Activated CD4-positive, alpha-beta T cell treated with anti-CD3 and anti-CD28 coated beads for 24 hours (primary cell): Measurements from ENCODE around the gene CX3CL1.
"Not testable (repeated sequence)": the region's sequence is repeated elsewhere in the genome, so short reads cannot be mapped to it uniquely, and the experiment has no call there.

ENCODE experiments used
- DNase-seq, 2 donors: peaks; one replicate each; pipeline ENCODE4 v3.0.0-alpha.2; 2020; ENCODE audit warnings: low read depth in 2 of 2

The CX3CL1 gene

DNA sequence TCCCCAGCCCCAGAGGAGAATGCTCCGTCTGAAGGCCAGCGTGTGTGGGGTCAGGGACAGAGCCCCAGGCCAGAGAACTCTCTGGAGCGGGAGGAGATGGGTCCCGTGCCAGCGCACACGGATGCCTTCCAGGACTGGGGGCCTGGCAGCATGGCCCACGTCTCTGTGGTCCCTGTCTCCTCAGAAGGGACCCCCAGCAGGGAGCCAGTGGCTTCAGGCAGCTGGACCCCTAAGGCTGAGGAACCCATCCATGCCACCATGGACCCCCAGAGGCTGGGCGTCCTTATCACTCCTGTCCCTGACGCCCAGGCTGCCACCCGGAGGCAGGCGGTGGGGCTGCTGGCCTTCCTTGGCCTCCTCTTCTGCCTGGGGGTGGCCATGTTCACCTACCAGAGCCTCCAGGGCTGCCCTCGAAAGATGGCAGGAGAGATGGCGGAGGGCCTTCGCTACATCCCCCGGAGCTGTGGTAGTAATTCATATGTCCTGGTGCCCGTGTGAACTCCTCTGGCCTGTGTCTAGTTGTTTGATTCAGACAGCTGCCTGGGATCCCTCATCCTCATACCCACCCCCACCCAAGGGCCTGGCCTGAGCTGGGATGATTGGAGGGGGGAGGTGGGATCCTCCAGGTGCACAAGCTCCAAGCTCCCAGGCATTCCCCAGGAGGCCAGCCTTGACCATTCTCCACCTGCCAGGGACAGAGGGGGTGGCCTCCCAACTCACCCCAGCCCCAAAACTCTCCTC is 10.4 kb downstream of the CX3CL1 start:
- no peak for DNase-seq

DNA sequence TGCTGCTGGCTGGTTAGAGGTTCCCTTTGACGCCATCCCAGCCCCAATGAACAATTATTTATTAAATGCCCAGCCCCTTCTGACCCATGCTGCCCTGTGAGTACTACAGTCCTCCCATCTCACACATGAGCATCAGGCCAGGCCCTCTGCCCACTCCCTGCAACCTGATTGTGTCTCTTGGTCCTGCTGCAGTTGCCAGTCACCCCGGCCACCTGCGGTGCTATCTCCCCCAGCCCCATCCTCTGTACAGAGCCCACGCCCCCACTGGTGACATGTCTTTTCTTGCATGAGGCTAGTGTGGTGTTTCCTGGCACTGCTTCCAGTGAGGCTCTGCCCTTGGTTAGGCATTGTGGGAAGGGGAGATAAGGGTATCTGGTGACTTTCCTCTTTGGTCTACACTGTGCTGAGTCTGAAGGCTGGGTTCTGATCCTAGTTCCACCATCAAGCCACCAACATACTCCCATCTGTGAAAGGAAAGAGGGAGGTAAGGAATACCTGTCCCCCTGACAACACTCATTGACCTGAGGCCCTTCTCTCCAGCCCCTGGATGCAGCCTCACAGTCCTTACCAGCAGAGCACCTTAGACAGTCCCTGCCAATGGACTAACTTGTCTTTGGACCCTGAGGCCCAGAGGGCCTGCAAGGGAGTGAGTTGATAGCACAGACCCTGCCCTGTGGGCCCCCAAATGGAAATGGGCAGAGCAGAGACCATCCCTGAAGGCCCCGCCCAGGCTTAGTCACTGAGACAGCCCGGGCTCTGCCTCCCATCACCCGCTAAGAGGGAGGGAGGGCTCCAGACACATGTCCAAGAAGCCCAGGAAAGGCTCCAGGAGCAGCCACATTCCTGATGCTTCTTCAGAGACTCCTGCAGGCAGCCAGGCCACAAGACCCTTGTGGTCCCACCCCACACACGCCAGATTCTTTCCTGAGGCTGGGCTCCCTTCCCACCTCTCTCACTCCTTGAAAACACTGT is 11.3 kb downstream of the CX3CL1 start:
- no peak for DNase-seq

DNA sequence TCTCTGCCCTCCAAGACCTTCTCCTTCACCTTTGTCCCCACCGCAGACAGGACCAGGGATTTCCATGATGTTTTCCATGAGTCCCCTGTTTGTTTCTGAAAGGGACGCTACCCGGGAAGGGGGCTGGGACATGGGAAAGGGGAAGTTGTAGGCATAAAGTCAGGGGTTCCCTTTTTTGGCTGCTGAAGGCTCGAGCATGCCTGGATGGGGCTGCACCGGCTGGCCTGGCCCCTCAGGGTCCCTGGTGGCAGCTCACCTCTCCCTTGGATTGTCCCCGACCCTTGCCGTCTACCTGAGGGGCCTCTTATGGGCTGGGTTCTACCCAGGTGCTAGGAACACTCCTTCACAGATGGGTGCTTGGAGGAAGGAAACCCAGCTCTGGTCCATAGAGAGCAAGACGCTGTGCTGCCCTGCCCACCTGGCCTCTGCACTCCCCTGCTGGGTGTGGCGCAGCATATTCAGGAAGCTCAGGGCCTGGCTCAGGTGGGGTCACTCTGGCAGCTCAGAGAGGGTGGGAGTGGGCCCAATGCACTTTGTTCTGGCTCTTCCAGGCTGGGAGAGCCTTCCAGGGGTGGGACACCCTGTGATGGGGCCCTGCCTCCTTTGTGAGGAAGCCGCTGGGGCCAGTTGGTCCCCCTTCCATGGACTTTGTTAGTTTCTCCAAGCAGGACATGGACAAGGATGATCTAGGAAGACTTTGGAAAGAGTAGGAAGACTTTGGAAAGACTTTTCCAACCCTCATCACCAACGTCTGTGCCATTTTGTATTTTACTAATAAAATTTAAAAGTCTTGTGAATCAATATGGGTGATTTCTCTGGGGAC is 12.2 kb downstream of the CX3CL1 start:
- DNase-seq, result no peak

DNA sequence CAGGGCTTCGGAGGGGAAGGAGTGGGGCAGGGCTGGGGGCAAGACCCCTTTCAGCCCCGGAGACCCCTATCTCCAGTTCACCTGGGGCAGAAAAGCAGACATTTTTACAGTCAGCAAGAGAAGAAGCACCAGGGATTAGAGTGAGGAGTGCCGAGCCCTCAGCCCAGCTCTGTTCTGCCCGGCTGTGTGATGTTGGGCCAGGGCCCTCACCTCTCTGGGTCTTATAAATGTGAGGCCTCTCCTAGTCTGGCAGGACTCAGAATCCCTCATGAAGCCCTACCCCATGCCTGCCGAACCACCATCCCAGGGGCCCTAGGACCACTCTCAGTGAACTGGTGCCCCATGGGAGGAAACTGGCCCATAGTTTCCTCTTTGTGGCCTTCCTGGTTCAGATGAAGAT is 12.8 kb downstream of the CX3CL1 start:
- no peak for DNase-seq

DNA sequence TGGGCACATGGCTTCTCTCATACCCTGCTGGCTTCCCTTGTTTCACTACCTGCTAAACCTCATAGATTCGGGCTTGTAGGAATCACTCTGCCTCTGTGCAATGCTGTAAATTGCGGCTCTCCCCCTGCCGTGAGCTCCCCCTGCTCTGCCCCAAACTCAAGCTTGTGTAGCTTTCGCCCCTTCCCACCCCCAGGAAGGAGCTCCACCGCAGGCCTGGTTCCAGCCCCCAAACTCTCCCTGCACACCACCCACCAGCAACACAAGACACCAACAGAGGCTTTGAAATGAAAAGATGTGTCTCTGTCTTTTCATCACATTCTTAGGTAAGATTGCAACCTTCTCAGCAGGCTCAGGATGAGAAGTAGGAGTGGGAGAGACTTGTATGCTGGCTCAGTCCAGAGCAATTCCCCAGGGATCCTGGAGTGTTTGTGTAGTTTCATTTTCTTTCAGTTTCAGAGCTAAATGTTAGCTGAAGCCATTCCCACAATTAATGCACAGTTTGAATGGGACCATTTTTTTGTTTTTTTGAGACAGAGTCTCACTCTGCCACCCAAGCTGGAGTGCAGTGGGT is 14.2 kb downstream of the CX3CL1 start:
- no peak for DNase-seq

DNA sequence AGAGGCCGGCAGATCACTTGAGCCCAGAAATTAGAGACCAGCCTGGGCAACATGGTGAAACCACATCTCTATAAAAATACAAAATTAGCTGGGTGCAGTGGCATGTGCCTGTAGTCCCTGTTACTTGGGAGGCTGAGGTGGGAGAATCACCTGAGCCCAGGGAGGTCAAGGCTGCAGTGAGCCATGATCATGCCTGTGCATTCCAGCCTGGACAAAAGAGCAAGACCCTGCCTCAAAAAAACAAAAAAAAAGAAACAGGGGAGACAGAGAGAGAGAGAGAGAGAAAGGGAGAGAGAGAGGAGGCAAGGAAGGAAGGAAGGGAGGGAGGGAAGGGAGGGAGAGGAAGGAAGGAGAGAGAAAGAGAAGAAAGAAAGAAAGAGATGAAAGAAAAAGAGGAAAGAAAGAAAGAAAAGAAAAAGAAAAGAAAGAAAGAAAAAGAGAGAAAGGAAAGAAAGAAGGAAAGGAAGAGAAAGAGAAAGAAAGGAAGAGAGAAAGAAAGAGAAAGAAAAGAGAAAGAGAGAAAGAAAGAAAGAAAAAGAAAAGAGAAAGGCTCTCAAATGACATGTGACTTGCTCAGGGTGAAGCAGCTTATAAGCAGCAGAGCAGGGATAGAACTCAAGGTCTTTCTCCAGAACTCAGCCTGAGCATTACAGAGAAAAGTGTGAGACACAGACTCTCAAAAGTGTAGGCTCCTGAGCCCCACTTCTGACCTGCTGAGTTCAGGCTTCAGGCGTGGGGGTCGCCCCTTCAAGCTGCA is 15.5 kb downstream of the CX3CL1 start:
- no peak for DNase-seq

DNA sequence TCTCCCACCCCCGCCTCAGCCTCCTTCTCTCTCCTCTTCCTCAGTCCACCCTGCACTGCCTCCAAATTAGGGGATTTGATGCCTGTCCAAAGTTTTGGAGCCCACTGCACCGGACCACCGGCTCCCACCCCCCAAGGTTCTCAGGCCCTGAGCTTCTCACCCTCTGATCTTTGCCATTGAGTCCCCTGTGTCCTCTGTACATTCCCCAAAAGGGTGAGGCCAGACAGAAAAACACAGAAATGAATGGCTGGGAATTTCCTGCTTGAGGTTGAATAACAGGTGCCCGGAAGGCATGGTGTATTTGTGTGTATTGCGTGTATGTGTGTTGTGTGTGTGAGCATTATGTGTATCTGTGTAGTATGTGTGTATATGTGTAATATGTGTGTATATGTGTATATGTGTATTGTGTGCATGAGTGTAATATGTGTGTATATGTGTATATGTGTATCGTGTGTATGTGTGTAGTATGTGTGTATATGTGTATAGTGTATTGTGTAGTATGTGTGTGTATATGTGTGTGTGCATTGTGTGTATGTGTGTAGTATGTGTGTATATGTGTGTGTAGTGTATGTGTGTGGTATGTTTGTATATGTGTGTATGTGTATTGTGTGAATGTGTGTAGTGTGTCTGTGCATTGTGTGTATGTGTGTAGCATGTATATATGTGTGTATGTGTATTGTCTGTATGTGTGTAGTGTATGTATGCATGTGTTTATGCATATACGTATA is 16.2 kb downstream of the CX3CL1 start:
- no peak for DNase-seq

DNA sequence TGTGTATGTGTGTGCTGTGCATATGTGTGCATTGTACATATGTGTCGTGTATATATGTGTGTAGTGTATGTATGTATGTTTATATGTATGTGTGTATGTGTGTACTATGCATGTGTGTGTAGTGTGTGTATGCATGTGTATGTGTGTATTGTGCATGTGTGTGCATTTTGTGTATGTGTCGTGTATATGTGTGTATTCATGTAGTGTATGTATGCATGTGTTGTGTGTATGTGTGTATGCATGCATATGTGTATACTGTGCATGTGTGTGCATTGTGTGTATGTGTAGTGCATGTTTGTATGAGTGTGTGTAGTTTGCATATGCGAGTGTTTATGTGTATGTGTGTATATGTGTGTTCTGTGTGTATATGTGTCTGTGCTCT is 16.8 kb downstream of the CX3CL1 start:
- no peak for DNase-seq

DNA sequence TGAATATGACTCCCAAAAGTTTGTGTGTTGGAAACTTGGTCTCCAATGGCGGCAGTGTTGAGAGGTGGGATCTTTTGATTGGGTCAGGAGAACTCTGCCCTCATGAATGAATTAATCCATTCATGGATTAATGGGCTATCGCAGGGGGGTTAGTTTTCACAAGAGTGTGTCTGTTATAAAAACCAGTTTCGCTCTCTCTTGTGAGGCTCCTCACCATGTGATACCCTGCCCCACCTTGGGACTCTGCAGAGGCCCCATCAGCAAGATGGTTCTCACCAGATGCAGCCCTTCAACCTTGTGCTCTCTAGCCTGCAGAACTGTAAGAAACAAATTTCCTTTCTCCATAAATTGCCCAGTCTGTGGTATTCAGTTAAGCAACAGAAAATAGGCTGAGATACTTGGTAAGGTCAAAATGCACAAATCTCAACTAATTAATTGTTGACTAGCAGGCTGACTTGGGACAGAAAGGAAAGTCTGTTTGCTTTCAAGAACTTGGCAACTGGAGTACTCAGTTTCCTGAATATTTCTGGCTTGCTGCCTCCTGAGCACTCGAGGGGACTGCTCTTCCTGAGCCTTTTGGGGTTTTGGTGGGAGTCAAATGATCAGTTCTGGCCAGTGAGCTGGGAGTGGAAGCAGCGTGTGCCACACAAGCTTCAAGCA is 18.5 kb downstream of the CX3CL1 start:
- DNase-seq, result no peak

DNA sequence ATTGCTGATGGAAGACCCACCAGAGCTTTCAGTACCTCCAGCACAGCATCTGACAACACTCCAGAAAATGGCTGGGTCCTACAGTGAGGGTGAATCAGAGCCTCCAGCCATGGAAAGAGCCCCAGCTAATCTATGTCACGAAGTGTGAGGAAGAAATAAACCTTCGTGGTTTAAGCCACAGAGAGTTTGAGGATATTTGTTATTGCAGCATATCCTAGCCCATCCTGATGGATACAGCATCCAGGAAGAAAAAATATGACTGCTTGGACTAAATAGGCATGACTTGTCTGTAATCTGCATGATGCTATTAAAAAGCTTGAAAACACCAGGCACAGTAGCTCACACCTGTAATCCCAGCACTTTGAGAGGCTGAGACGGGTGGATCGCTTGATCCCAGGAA is 19.0 kb downstream of the CX3CL1 start:
- no peak for DNase-seq

DNA sequence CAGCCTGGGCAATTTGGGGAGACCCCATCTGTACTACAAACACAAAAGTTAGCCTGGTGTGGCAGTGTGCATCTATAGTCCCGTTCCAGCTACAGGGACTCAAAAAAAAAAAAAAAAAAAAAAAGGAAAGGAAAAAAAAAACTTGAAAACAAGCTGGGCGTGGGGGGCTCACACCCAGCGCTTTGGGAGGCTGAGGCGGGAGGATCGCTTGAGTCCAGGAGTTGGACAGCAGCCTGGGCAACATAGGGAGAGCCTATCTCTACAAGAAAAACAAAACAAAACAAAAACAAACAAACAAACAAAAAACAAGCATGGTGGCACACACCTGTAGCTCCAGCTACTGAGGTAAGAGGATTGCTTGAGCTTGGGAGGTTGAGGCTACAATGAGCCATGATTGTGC is 19.4 kb downstream of the CX3CL1 start:
- no peak for DNase-seq

DNA sequence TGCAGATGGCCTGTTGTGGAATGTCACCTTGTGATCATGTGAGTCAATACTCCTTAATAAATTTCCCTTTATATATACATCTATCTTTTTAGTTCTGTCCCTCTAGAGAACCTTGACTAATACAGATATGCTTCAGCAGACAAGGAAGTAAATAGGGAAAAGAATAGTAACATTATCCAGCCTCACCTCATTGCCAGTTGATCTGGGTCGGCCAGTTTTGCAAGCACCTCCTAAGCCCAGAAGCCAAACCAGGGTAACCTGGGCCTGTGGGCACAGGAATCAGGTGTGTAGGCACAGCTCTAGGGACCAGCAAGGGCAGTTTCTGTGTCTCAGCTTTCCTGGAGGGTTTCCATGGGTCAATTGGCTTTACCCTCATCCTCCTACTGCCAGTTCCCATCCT is 20.4 kb downstream of the CX3CL1 start:
- no peak for DNase-seq

DNA sequence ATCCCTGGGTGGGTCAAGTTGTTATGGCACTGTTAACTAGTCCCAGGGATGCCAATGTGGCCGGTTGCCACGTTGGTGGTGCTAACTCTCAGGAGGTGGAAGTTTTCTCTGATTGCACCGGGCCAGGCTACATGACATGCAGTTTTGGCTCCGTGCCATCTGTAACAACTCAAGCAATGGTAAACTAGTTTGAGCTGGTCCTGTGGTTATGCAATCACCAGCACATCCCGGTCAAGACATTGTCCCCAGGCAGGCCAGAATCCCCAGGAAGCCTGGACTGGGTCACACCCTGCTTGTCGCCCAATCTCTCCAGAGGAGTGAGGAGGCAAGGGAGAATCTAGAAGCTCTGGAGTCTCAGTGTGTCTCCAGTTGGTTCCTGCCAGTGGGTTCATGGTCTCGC is 22.2 kb downstream of the CX3CL1 start:
- no peak for DNase-seq

DNA sequence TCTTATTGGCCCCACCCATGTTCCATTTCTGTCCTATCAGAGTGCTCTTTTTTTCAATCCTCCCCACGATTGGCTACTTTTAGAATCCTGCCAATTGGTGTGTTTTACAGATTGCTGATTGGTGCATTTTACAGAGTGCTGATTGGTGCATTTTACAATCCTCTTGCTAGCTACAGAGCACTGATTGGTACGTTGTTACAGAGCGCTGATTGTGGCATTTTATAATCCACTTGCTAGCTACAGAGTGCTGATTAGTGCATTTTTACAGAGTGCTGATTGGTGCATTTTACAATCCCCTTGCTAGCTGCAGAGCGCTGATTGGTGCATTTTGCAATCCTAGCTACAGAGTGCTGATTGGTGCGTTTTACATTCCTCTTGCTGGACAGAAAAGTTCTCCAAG is 22.7 kb downstream of the CX3CL1 start:
- no peak for DNase-seq

DNA sequence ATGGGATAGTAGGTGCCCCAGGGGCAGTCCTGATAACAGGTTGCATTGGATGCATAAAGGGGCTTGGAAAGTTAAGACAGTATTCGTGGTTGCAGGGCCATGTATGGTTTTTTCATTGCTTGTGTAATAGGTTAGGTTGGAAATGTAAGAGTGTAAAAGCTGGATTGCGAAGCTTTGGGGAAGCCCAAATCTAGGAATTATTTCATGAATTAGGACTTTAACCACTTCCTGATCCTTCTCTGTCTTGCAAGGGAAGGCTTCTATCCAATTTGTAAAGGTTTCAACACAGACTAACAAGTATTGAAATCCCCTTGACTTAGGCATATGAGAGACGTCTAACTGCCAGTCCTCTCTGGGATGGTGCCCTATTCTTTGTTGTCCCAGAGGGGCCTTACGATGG is 24.5 kb downstream of the CX3CL1 start:
- DNase-seq, result no peak

DNA sequence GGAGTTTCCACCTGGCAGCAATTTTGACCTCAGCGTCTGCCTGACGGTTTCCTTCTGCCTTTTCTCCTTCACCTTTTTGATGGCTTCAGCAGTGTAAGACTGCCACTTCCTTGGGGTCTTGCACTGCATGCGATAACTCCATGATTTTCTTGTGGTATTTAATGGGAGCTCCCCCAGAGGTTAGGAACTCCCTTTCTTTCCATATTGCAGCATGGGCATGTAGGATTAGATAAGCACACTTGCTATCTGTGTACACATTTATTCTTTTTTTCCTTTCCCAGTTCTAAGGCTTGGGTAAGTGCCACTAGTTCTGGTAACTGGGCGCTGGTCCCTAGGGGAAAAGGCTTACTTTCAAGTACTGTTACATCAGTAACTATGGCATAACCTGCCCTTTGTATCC is 25.2 kb downstream of the CX3CL1 start:
- not testable (repeated sequence) for DNase-seq

DNA sequence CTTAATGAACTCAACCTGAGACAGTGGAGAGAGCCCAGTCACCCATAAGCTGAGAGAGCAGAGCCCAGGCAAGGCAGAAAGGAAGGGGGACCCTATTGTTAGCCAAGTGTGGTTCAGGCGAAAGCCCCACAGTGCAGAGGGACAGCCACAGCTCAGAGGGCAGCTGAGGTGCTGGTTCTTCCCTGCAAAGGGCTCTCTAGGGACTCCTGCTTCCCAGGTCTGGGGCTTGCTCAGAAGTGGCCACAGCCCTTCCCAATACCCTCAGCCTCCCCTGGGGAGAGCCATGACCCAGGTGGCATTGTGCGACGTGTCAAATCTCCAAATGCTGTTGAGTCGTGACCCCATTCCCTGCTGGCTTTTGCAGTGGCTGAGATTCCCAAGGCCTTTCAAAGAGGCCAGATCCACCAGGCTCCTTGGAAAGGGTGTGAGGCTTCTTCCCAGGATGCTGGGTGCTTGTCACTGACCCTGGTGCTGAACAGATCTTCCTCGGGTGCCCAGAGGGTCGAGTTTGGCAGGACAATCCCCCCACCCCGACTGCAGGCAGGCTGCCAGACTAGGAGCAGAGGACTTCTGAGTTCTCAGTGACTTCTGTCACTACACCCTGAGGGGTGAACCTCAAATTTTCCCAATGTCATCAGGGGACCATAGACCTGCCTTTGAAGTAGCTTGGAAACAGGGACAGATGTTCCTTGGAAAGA is 29.8 kb downstream of the CX3CL1 start:
- no peak for DNase-seq

DNA sequence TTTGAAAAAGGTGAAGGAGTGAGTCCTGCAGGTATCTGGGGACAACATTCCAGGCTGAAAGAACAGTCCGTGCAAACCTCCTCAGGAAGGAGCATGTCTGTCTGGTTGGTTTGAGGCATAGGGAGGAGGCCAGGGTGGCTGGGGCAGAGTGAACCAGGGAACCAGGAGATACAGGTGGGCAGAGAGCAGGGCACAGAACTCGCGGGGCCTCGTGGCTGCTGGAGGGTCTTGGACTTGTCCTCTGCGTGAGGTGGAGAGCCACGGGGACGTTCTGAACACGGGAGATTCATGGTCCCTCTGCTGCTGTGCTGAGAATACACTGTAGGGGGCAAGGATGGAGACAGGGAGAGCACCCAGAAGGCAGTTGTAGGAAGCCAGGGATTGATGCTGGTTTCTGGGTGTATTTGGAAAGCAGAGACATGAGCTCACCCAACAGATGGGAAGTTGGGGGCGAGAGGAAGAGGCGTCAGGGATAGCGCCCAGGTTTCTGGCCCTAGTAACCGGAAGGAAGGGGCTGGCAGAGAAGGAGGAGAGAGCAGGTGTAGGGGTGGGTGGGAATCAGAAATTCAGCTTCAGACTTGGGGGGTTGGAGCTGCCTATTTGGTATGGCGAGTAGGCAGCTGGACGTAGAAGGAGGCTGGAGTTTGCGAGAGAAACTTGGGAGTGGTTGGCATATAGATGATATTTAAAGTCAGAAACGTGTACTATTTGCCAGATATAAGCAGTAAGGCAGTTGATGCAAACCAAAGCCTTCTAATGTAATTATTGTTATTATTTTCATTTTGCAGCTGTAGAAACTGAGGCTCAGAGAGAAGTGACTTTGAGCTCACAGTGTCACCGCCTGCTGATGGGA is 31.9 kb downstream of the CX3CL1 start, which contains the start of gene CCL17:
Gene CCL17, plus strand, starts transcription at position 803 of the 853 bp plus-strand sequence. CDS start 9,166 bp downstream, outside the sequence.
- DNase-seq, result no peak
